Keratinocyte (primary cell): Measurements from ENCODE around the gene FGD4. TPM values are rescaled to one million over a fixed set of nuclear protein-coding genes. Genes with fewer than 3 reads are reported as not detected.

Experiments
- DNase-seq: peaks from one replicate; pipeline ENCODE4 v3.0.0-alpha.2; 2011; ENCODE audit warnings: low read depth, missing footprints, low spot score
- FAIRE-seq: peaks from 2 replicates; lab custom pipeline; 2011; peaks lifted over from hg19 to GRCh38; lab: Jason Lieb, UNC
- H2AFZ ChIP-seq: 2 replicates; pipeline ENCODE4 v1.6.0; 2012; ENCODE audit warnings: low read length, control low read depth, inconsistent platforms; ENCODE audit not compliant: control insufficient read depth
- H3K27ac ChIP-seq: 2 replicates; pipeline ENCODE4 v1.5.1; 2011; ENCODE audit warnings: low read length; ENCODE audit not compliant: control insufficient read depth, insufficient read depth
- H3K27me3 ChIP-seq: 3 replicates; pipeline ENCODE4 v1.6.0; 2011; ENCODE audit warnings: low read length; ENCODE audit not compliant: control insufficient read depth, insufficient read depth; ENCODE audit errors: extremely low read depth
- H3K36me3 ChIP-seq, 2 experiments: 2 replicates in 1 of 2; 3 replicates in 1 of 2; pipeline ENCODE4 v1.5.1; 2011; ENCODE audit warnings: low read length in 2 of 2, mild to moderate bottlenecking in 1 of 2; ENCODE audit not compliant: control insufficient read depth in 2 of 2, insufficient read depth in 2 of 2; ENCODE audit errors: extremely low read depth in 1 of 2
- H3K4me1 ChIP-seq: 3 replicates; pipeline ENCODE4 v1.5.1; 2011; ENCODE audit warnings: low read length; ENCODE audit not compliant: control insufficient read depth, insufficient read depth; ENCODE audit errors: extremely low read depth
- H3K4me2 ChIP-seq: 3 replicates; pipeline ENCODE4 v1.6.0; 2011; ENCODE audit warnings: low read depth, low read length; ENCODE audit not compliant: control insufficient read depth, insufficient read depth; ENCODE audit errors: extremely low read depth
- H3K4me3 ChIP-seq, 3 experiments: fragments of 200-600 bp in 1 of 3; sonication (generic) in 1 of 3; 2 replicates in 2 of 3; 3 replicates in 1 of 3; pipeline ENCODE4 v1.5.1; 2011 to 2016; ENCODE audit warnings: low read length in 3 of 3, mild to moderate bottlenecking in 3 of 3, control low read depth in 2 of 3, inconsistent platforms in 1 of 3, low read depth in 1 of 3, mixed read lengths in 1 of 3, mixed run types in 1 of 3, moderate library complexity in 1 of 3; ENCODE audit not compliant: control insufficient read depth in 2 of 3, insufficient read depth in 2 of 3; ENCODE audit errors: extremely low read depth in 1 of 3
- H3K79me2 ChIP-seq: 2 replicates; pipeline ENCODE4 v1.6.0; 2012; ENCODE audit warnings: low read length; ENCODE audit not compliant: control insufficient read depth, insufficient read depth
- H3K9ac ChIP-seq: 3 replicates; pipeline ENCODE4 v1.6.0; 2011; ENCODE audit warnings: low read length; ENCODE audit not compliant: control insufficient read depth, insufficient read depth; ENCODE audit errors: extremely low read depth
- H3K9me1 ChIP-seq: 3 replicates; pipeline ENCODE4 v1.6.0; 2011; ENCODE audit warnings: low read length; ENCODE audit not compliant: control insufficient read depth, insufficient read depth; ENCODE audit errors: extremely low read depth
- H3K9me3 ChIP-seq: 2 replicates; pipeline ENCODE4 v1.5.1; 2012; ENCODE audit warnings: low read depth, low read length; ENCODE audit not compliant: control insufficient read depth
- H4K20me1 ChIP-seq: 3 replicates; pipeline ENCODE4 v1.6.0; 2011; ENCODE audit warnings: low read length; ENCODE audit not compliant: control insufficient read depth, insufficient read depth; ENCODE audit errors: extremely low read depth
- EZH2 ChIP-seq: IDR thresholded peaks from one replicate; pipeline ENCODE4 v1.6.1; 2012; ENCODE audit warnings: inconsistent platforms, mild to moderate bottlenecking, low read length, moderate library complexity
- dilution Hi-C: fragments of 300-500 bp; cut with MboI; formaldehyde crosslinking; loops from one replicate; pipeline ENCODE4 v1.7.0; 2020; ENCODE audit warnings: low sequenced_read_pairs; ENCODE audit not compliant: extremely low pct_ligation_motif_present
- polyA plus RNA-seq, 5 experiments: library from polyadenylated mRNA; depleted of rRNA in 3 of 5; stranded (reverse) in 3 of 5; stranded (forward) in 1 of 5; unstranded in 1 of 5; fragments of >200 nt; gene quantifications; 1 replicate in 1 of 5; 2 replicates in 3 of 5; 3 replicates in 1 of 5; pipeline versions ENCODE4 v1.2.1 to v1.2.3, GENCODE V29; 2011 to 2012; ENCODE audit warnings: missing spikeins in 2 of 5, low read depth in 1 of 5, low replicate concordance in 1 of 5
- TF ChIP-seq, protein P1 (sequence below), 3 experiments: IDR thresholded peaks in 1 of 3; conservative IDR thresholded peaks in 1 of 3; optimal IDR thresholded peaks in 1 of 3; 2 replicates in 2 of 3; 3 replicates in 1 of 3; pipeline versions ENCODE3 to v1.5.1; 2011; ENCODE audit warnings: low read length in 3 of 3, mild to moderate bottlenecking in 3 of 3, moderate library complexity in 2 of 3, control low read depth in 1 of 3, inconsistent platforms in 1 of 3; ENCODE audit not compliant: insufficient read depth in 2 of 3; ENCODE audit errors: extremely low read depth in 1 of 3

The FGD4 gene
- polyA plus RNA-seq, 1 donor (not counting 4 experiments of a cell fraction or from before 2014, with no cell fraction given), result 10.5 TPM

DNA sequence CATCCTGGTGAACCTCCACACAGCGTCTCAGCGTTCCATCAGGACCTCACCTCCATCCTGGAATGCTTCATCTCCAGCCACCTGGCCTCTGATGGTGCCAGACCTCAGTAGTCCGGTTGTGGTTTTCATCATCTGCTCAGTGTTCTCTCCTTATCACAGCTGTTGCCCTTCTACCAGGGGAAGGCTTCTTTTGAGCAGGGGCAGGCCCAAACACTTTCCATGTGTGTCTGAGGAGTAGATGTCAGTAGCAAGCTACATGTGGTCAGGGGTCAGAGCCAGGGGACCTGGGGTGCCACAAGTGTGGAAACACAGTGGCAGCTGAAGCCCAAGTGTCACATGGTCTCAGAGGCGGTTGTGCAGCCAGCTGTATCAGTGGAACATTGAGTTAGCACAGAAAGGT lies 30.2 kb upstream of the FGD4 start:
- no peak overlapping the region for H3K27ac ChIP-seq
- FAIRE-seq, result no peak
- H3K9me3 ChIP-seq, result no peaks in the 10 kb centered on the region
- H2AFZ ChIP-seq, result no peak overlapping the region
- H3K4me2 ChIP-seq, result no peak overlapping the region
- TF ChIP-seq, protein P1, sequence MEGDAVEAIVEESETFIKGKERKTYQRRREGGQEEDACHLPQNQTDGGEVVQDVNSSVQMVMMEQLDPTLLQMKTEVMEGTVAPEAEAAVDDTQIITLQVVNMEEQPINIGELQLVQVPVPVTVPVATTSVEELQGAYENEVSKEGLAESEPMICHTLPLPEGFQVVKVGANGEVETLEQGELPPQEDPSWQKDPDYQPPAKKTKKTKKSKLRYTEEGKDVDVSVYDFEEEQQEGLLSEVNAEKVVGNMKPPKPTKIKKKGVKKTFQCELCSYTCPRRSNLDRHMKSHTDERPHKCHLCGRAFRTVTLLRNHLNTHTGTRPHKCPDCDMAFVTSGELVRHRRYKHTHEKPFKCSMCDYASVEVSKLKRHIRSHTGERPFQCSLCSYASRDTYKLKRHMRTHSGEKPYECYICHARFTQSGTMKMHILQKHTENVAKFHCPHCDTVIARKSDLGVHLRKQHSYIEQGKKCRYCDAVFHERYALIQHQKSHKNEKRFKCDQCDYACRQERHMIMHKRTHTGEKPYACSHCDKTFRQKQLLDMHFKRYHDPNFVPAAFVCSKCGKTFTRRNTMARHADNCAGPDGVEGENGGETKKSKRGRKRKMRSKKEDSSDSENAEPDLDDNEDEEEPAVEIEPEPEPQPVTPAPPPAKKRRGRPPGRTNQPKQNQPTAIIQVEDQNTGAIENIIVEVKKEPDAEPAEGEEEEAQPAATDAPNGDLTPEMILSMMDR (optimal IDR thresholded peaks at IDR 0.05 in 1 of 3, IDR thresholded peaks at IDR 0.05 in 1 of 3, conservative IDR thresholded peaks at IDR 0.05 in 1 of 3; ENCODE audit: extremely low read depth in 1 of 3, insufficient read depth in 2 of 3, low read length in 3 of 3), result no peak
- no peak for TF ChIP-seq EZH2
- peaks cover 0 to 1% of the 10 kb centered on the region in 2 experiments for H3K36me3 ChIP-seq
- H3K9me1 ChIP-seq, result no peaks in the 10 kb centered on the region
- H3K79me2 ChIP-seq, result no peaks in the 10 kb centered on the region
- no peak for DNase-seq
- dilution Hi-C loops, result no loop called here
- H3K4me1 ChIP-seq, result peaks cover 6% of the 10 kb centered on the region
- no peak overlapping the region for H3K4me3 ChIP-seq
- no peaks in the 10 kb centered on the region for H3K27me3 ChIP-seq
- H4K20me1 ChIP-seq, result no peaks in the 10 kb centered on the region
- no peak overlapping the region for H3K9ac ChIP-seq

DNA sequence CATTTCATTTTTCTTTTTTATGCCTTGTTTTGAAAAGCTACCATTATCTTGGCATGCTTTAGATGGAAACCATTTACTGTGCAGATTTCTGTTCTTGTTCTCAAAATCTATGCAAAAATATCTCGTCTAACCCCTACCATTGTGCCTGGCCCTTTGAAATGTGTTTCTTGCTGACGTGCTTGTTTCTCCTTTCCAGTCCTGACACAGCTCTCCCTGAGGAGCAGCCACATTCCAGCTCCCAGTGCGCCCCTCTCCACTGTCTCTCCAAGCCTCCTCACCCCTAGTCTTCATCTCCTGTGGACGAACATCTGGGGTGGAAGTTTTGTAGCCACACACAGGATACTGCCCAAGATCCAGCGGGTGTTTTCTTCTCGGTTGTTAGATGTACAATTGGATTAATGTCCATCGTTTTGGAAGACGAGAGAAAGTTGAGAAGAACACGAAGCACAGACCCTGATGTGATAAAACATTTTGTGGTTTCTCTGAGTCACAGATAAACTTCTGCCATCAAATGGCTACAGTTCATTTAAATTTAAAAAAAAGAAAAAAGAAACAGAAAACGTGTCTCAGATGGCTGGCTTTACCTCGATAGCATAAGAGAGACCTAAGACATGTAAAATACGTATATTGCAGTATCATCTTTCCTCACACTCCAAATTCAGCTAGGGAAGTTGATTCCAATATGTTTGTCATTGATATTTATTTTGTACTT lies 21.9 kb upstream of the FGD4 start:
- FAIRE-seq (no peak), DNase-seq (no peak)
- H3K4me1 ChIP-seq, result no peaks in the 10 kb centered on the region
- no peak overlapping the region for H3K4me2 ChIP-seq
- dilution Hi-C loops, result no loop called here
- no peaks in the 10 kb centered on the region for H4K20me1 ChIP-seq
- H3K27me3 ChIP-seq, result no peaks in the 10 kb centered on the region
- no peaks in the 10 kb centered on the region for H3K36me3 ChIP-seq
- TF ChIP-seq, protein P1 (optimal IDR thresholded peaks at IDR 0.05 in 1 of 3, IDR thresholded peaks at IDR 0.05 in 1 of 3, conservative IDR thresholded peaks at IDR 0.05 in 1 of 3; ENCODE audit: extremely low read depth in 1 of 3, insufficient read depth in 2 of 3, low read length in 3 of 3), result no peak
- no peak for TF ChIP-seq EZH2
- no peaks in the 10 kb centered on the region for H3K9me3 ChIP-seq
- no peak overlapping the region for H3K4me3 ChIP-seq
- H3K27ac ChIP-seq, result no peak overlapping the region
- no peaks in the 10 kb centered on the region for H3K79me2 ChIP-seq
- H3K9me1 ChIP-seq, result no peaks in the 10 kb centered on the region
- H3K9ac ChIP-seq, result no peak overlapping the region
- H2AFZ ChIP-seq, result no peak overlapping the region
